GM21529 (cell line): ENCODE measurements around the gene OBSCN.

Experiments
- ATAC-seq: cut with Tn5 transposase; IDR thresholded peaks from one replicate; pipeline ENCODE4 v1.9.1; 2021; ENCODE audit not compliant: unreplicated experiment

Gene OBSCN

GRCh38 chr1:228394571-228395394, 186.9 kb downstream of the OBSCN start:
- ATAC-seq, result no peak

GRCh38 chr1:228396770-228397662, 189.2 kb downstream of the OBSCN start:
- ATAC-seq, result no peak

- ATAC-seq, result no peak
Measured at GRCh38 chr1:228397966-228398365, 190.1 kb downstream of the OBSCN start.

GRCh38 chr1:228398741-228399461, 191.1 kb downstream of the OBSCN start:
- ATAC-seq, result no peak

- ATAC-seq, result no peak
Measured at GRCh38 chr1:228399531-228400236, 191.8 kb downstream of the OBSCN start.

- ATAC-seq, result no peak
Measured at GRCh38 chr1:228400237-228400651, 192.4 kb downstream of the OBSCN start.

- no peak for ATAC-seq
Measured at GRCh38 chr1:228400692-228401454, 193.0 kb downstream of the OBSCN start.

GRCh38 chr1:228401782-228402640, 194.2 kb downstream of the OBSCN start:
- no peak for ATAC-seq

- no peak for ATAC-seq
Measured at GRCh38 chr1:228402641-228403025, 194.8 kb downstream of the OBSCN start.

- ATAC-seq, result no peak
Measured at GRCh38 chr1:228403231-228403631, 195.4 kb downstream of the OBSCN start.

GRCh38 chr1:228404107-228404720, 196.4 kb downstream of the OBSCN start:
- no peak for ATAC-seq

- no peak for ATAC-seq
Measured at GRCh38 chr1:228405200-228405978, 197.5 kb downstream of the OBSCN start.

- ATAC-seq, result peak; percentile 27
Measured at GRCh38 chr1:228405979-228406228, 198.1 kb downstream of the OBSCN start.

- ATAC-seq, result no peak
Measured at GRCh38 chr1:228407106-228408040, 199.5 kb downstream of the OBSCN start.

GRCh38 chr1:228408041-228408868, 200.4 kb downstream of the OBSCN start:
- ATAC-seq, result no peak
